T-helper 1 cell (primary cell): Measurements from ENCODE around the gene EVC.

Experiments
- DNase-seq, 5 donors: peaks; one replicate each; pipeline ENCODE4 v3.0.0-alpha.2; 2012 to 2020

The EVC gene

GRCh38 chr4:5757091-5757490, 46.1 kb downstream of the EVC start:
- DNase-seq, result no peak

GRCh38 chr4:5757536-5757935, 46.5 kb downstream of the EVC start:
- no peak for DNase-seq

- no peak for DNase-seq
These were observed 47.0 kb downstream of the EVC start for GRCh38 chr4:5757954-5758353.

GRCh38 chr4:5758741-5759140, 47.7 kb downstream of the EVC start:
- DNase-seq, result peak in 1 of 5 donors; percentile 77

- no peak for DNase-seq
These were observed 48.5 kb downstream of the EVC start for GRCh38 chr4:5759236-5760075.

- no peak for DNase-seq
These were observed 49.2 kb downstream of the EVC start for GRCh38 chr4:5760246-5760645.

GRCh38 chr4:5760936-5761480, 50.0 kb downstream of the EVC start:
- DNase-seq, result no peak

- no peak for DNase-seq
These were observed 59.0 kb downstream of the EVC start for GRCh38 chr4:5770051-5770450.

GRCh38 chr4:5772528-5773270, 61.7 kb downstream of the EVC start:
- DNase-seq, result no peak

GRCh38 chr4:5773271-5773555, 62.2 kb downstream of the EVC start:
- DNase-seq, result no peak

GRCh38 chr4:5774416-5775036, 63.5 kb downstream of the EVC start:
- no peak for DNase-seq

- no peak for DNase-seq
These were observed 65.5 kb downstream of the EVC start for GRCh38 chr4:5776510-5776909.

GRCh38 chr4:5780831-5781480, 70.0 kb downstream of the EVC start:
- DNase-seq, result no peak

- DNase-seq, result no peak
These were observed 70.7 kb downstream of the EVC start for GRCh38 chr4:5781691-5782090.

GRCh38 chr4:5782829-5783476, 72.0 kb downstream of the EVC start:
- no peak for DNase-seq

GRCh38 chr4:5783486-5783885, 72.5 kb downstream of the EVC start:
- no peak for DNase-seq

- no peak for DNase-seq
These were observed 73.0 kb downstream of the EVC start for GRCh38 chr4:5784021-5784420.

GRCh38 chr4:5784960-5785611, 74.1 kb downstream of the EVC start:
- no peak for DNase-seq

- no peak for DNase-seq
These were observed 75.0 kb downstream of the EVC start for GRCh38 chr4:5785806-5786680.

- DNase-seq, result no peak
These were observed 76.3 kb downstream of the EVC start for GRCh38 chr4:5787311-5787710.

- DNase-seq, result no peak
These were observed 77.1 kb downstream of the EVC start for GRCh38 chr4:5788144-5788543.
